Stimulated activated CD8-positive, alpha-beta memory T cell treated with anti-CD3 and anti-CD28 coated beads, Interleukin-7, amount 100 ng/mL, for 24 hours (primary cell): ENCODE data around the gene PPIA.
"Not testable (repeated sequence)": the region's sequence is repeated elsewhere in the genome, so short reads cannot be mapped to it uniquely, and the experiment has no call there.

Source experiments
- DNase-seq: peaks from one replicate; pipeline ENCODE4 v3.0.0-alpha.2; 2020; ENCODE audit warnings: low read depth

Gene PPIA

GRCh38 chr7:44787762-44788161 is 8.7 kb upstream of the PPIA start:
- DNase-seq = no peak

GRCh38 chr7:44789990-44790389 is 6.5 kb upstream of the PPIA start:
- no peak for DNase-seq

GRCh38 chr7:44791278-44792219 is 4.9 kb upstream of the PPIA start:
- no peak for DNase-seq

- no peak for DNase-seq
Measured at GRCh38 chr7:44793919-44794318, 2.6 kb upstream of the PPIA start.

GRCh38 chr7:44794331-44794730 is 2.1 kb upstream of the PPIA start:
- no peak for DNase-seq

- DNase-seq = no peak
Measured at GRCh38 chr7:44796034-44796503, 412 bp upstream of the PPIA start.

- peak; percentile 66 for DNase-seq
Measured at GRCh38 chr7:44797329-44798258, 1.1 kb downstream of the PPIA start.

DNA sequence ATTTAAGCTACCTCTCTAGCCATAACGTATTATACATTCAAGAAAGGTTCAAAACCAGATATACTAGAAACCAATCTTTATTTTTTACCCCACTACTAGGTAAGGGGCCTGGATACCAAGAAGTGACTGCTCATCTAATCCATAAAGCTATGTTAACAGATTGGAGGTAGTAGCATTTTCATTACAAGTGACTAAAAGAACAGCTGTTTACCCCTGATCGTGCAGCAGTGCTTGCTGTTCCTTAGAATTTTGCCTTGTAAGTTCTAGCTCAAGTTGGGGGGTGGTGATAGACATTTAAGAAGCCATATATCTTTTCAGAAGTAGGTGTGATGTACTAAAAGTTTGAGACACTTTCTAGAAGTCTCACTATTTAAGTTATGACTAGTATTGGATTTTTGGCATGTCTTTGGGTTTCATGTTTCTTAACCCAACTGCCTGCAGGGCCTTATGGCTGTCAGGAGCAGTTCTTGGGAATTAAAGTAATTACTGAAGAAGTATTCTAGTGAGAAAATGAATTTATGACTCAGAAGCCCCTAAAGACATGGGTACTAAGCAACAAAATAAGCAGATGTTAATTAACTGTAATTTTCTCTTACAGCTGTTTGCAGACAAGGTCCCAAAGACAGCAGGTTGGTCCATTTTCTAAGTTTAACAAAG is 2.3 kb downstream of the PPIA start:
- no peak for DNase-seq

GRCh38 chr7:44799939-44800338 is 3.5 kb downstream of the PPIA start:
- no peak for DNase-seq

DNA sequence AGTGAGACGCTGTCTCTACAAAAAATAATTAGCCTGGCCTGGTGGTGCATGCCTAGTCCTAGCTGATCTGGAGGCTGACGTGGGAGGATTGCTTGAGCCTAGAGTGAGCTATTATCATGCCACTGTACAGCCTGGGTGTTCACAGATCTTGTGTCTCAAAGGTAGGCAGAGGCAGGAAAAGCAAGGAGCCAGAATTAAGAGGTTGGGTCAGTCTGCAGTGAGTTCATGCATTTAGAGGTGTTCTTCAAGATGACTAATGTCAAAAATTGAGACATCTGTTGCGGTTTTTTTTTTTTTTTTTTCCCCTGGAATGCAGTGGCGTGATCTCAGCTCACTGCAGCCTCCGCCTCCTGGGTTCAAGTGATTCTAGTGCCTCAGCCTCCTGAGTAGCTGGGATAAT is 5.4 kb downstream of the PPIA start:
- no peak for DNase-seq

- no peak for DNase-seq
Measured at GRCh38 chr7:44802418-44803025, 6.0 kb downstream of the PPIA start.

DNA sequence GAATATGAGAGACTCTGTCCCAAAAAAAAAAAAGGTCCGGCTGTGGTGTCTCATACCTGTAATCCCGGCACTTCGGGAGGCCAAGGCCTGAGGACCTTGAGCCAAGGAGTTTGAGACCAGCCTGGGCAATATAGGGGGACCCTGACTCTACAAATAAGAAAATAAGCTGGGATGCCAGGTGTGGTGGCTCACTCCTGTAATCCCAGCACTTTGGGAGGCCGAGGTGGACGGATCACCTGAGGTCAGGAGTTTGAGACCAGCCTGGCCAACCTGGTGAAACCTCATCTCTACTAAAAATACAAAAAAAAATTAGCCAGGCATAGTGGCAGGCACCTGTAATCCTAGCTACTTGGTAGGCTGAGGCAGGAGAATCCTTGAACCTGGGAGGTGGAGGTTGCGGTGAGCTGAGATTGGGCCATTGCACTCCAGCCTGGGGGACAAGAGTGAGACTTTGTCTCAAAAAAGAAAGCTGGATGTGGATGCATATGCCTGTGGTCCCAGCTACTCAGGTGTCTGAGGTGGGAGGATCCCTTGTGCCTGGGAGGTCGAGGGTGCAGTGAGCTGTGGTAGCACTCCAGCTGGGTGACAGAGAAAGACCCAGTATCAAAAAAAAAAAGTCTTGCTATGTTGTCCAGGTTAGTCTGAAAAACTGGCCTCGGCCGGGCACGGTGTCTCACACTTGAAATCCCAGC is 7.5 kb downstream of the PPIA start:
- DNase-seq = not testable (repeated sequence)

GRCh38 chr7:44805950-44806349 is 9.5 kb downstream of the PPIA start:
- DNase-seq = no peak

- DNase-seq = no peak
Measured at GRCh38 chr7:44808914-44809393, 12.5 kb downstream of the PPIA start.

DNA sequence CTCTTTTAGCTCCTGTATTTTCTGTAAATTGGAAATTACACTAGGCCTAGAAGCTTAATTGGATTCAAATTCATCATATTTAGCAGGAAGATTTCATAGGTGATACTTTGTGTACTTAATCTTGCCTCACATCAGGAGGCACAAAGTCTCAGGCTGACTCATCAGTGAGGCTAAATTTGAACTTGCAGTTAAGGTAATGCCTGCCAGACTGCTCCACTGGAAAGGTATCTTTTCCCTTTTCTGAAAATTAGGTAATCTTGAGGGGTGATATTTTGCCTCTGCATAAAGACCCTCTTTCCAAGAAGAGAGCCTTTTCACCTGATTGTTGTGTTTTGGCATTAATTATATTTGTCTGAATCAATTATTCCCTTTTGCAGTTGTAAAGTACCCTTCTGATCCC is 14.6 kb downstream of the PPIA start:
- no peak for DNase-seq

DNA sequence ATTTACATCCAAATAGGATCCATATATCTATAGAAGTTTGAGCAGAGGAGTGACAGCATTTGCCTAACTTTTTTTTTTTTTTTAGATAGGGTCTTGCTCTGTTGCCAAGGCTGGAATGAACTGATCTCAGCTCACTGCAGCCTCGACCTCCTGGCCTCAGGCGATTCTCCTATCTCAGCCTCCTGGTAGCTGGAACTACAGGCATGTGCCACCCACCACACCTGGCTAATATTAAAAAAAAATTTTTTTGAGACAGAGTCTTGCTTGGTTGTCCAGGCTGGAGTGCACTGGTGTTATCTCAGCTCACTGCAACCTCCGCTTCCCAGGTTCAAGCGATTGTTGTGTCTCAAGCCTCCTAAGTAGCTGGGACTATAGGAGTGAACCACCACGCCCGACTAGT is 15.1 kb downstream of the PPIA start:
- DNase-seq = no peak

DNA sequence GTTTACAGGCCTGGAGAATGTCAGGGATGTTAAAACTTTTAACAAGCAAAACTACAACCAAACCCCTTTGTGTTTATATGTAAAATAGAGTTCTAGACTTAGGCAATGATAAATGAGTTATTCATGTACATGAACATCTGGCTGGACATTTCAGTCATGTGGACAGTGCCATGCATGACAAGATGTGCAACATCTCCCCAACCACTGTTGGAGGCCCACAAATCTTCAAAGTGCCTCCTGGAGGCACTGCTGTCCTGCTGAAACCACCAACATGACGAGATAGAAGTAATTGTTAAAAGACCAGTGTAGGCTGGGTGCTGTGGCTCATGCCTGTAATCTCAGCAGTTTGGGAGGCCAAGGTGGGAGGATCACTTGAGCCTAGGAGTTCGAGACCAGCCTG is 18.4 kb downstream of the PPIA start:
- no peak for DNase-seq

DNA sequence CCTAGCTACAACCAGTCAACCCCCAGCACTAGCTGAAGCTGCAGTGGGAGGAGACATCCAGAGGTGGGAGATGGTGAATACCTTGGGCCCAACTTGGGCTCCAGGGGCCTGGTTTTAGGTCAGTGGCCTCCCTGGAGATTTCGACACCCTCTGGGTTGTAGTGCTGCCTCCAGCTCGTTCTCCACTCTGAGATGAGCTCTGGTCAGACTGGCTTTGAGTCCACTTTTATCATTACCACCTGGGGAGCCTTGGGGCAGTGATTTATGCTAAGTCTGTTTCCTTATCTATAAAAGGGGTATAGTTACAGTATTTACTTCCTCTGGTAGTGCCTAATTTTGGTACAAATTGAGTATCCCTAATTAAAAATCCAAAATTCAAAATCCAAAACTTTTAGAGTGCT is 22.8 kb downstream of the PPIA start:
- DNase-seq = no peak

DNA sequence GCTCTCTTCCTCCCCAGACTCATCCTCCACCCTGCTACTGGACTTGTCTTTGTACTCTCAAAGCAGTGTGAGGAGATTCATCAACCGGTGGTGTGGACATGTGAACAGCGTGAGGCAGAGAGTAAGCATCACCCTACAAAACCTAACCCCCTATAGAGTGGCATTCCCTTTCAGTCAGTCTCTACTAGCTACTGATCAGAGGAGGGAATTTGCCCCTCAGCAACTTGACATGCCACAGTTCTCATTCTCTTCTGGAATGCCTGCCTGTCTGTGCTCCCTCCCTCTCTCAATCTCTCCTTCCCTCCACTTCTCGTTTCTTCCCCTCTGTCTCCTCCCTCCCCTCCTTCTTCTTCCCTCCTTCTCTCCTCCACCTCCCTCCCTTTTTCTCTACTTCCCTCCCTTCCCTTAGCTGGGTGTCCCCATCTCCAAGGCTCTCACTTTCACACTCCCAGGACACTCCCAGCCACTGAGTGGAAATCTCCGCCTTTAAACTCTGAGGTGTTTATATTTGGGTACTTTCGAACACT is 26.8 kb downstream of the PPIA start:
- no peak for DNase-seq

DNA sequence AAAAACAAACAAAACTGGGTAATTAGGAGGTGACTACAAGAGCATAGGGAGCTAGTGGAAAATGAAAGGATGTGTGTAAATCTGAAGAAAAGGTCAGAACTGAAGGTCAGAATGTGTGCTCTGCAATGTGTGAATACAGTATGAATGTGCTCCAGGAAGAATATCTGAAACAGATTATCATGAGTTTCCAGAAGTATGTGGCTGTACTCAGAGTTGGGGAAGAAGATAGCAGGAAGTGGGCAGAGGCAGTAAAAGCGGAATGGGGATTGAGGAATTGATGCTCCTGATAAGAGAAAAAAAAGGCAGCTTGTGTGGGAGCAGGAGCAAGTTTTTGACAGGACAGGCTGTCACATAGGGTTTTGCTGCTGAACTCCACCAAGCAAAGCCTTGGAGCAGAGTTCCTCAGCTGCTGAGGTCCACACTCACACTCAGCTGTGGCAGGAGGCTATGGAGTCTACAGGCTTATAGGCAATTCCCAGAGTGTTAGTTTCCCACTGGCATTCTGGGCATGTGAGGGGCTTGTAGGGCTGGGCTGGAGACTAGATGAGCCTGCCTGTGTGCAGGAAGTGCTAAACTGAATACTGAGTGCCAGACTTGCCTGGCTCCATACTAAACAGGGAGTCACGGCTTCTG is 28.5 kb downstream of the PPIA start:
- DNase-seq = no peak
